OCI-LY1 (cell line): ENCODE results near the gene DRC7.

Experiments used
- H2AFZ ChIP-seq: fragments of 200-600 bp; sonication (generic), shearing (Covaris generic); 2 replicates; pipeline ENCODE4 v1.6.0; 2014; ENCODE audit warnings: antibody characterized with exemption, mild to moderate bottlenecking, low read length
- H3F3A ChIP-seq: fragments of 200-600 bp; sonication (generic), shearing (Covaris generic); 2 replicates; pipeline ENCODE4 v1.6.0; 2014; ENCODE audit warnings: mild to moderate bottlenecking, antibody characterized with exemption, low read length, moderate library complexity; ENCODE audit not compliant: insufficient read depth
- H3K27ac ChIP-seq: fragments of 200-600 bp; sonication (generic); 2 replicates; pipeline ENCODE4 v1.5.1; 2014; ENCODE audit warnings: low read length, mixed run types, mild to moderate bottlenecking, low read depth; ENCODE audit not compliant: poor library complexity, severe bottlenecking
- H3K27me3 ChIP-seq: fragments of 200-600 bp; sonication (generic); 2 replicates; pipeline ENCODE4 v1.6.0; 2014; ENCODE audit warnings: antibody characterized with exemption, mild to moderate bottlenecking, low read length, moderate library complexity; ENCODE audit not compliant: insufficient read depth
- H3K36me3 ChIP-seq: fragments of 200-600 bp; sonication (generic); 2 replicates; pipeline ENCODE4 v1.6.1; 2014; ENCODE audit warnings: mild to moderate bottlenecking, antibody characterized with exemption, low read length, moderate library complexity, mixed read lengths; ENCODE audit not compliant: insufficient read depth
- H3K4me1 ChIP-seq: fragments of 200-600 bp; sonication (generic); 2 replicates; pipeline ENCODE4 v1.5.1; 2014; ENCODE audit warnings: mild to moderate bottlenecking, low read length, moderate library complexity; ENCODE audit not compliant: insufficient read depth, severe bottlenecking
- H3K4me2 ChIP-seq: fragments of 200-600 bp; sonication (generic), shearing (Covaris generic); 2 replicates; pipeline ENCODE4 v1.6.1; 2014; ENCODE audit warnings: low read length
- H3K4me3 ChIP-seq: fragments of 200-600 bp; sonication (generic); 2 replicates; pipeline ENCODE4 v1.5.1; 2014; ENCODE audit warnings: low read length, low read depth, mild to moderate bottlenecking, mixed read lengths; ENCODE audit not compliant: poor library complexity, severe bottlenecking
- H3K79me2 ChIP-seq: fragments of 200-600 bp; shearing (Covaris generic); 2 replicates; pipeline ENCODE4 v1.6.1; 2016; ENCODE audit warnings: mixed run types, low read length, mixed read lengths; ENCODE audit not compliant: insufficient read depth
- H3K9ac ChIP-seq: fragments of 200-600 bp; sonication (generic), shearing (Covaris generic); 2 replicates; pipeline ENCODE4 v1.6.1; 2014; ENCODE audit warnings: mild to moderate bottlenecking, low read length, mixed read lengths
- H3K9me2 ChIP-seq: fragments of 200-600 bp; sonication (generic), shearing (Covaris generic); 2 replicates; pipeline ENCODE4 v1.6.1; 2014; ENCODE audit warnings: low read depth, mild to moderate bottlenecking, low read length, mixed read lengths
- H3K9me3 ChIP-seq: fragments of 200-600 bp; shearing (Covaris generic); 2 replicates; pipeline ENCODE4 v1.6.1; 2014; ENCODE audit warnings: low read length, mixed read lengths
- H4K20me1 ChIP-seq: fragments of 200-600 bp; sonication (generic), shearing (Covaris generic); 2 replicates; pipeline ENCODE4 v1.6.0; 2016; ENCODE audit warnings: mild to moderate bottlenecking, low read length; ENCODE audit not compliant: insufficient read depth
- EZH2 ChIP-seq: fragments of 200-600 bp; sonication (generic), shearing (Covaris generic); IDR thresholded peaks from 2 replicates; pipeline ENCODE4 v1.8.0; 2017; ENCODE audit warnings: borderline replicate concordance, mixed run types, mild to moderate bottlenecking, antibody characterized with exemption, low read length, moderate library complexity, mixed read lengths
- TF ChIP-seq, protein P1 (sequence below): fragments of 200-600 bp; sonication (generic), shearing (Covaris generic); IDR thresholded peaks from 2 replicates; pipeline ENCODE4 v1.5.1; 2017; ENCODE audit warnings: mild to moderate bottlenecking, antibody characterized with exemption, low read length, moderate library complexity, mixed read lengths

The DRC7 gene

DNA sequence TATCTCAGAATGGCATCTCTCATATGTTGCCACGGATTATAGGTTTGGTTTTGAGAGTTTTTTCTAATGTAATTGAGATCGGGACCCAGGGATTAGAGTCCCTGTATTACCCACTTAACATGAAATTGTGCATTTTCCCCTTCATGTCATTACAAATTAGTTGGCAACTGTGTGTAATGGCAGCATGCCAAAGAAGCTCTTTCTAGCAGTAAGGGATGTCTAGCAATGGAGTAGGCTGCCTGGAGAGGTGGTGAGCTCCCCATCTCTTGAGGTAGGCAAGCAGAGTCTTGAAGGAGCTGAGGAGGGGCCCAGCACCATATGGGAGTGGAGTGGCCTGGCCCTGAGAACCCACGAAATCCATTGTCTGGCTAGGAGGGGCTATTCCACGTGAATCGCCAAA lies 30.9 kb downstream of the DRC7 start:
- no peaks in the 10 kb centered on the region for H4K20me1 ChIP-seq
- H3K27me3 ChIP-seq = 0 out of 2 replicates have a peak, but pooled peaks cover 3% of the 10 kb centered on the region
- H3K9me2 ChIP-seq = no peaks in the 10 kb centered on the region
- no peaks in the 10 kb centered on the region for H3F3A ChIP-seq
- H3K79me2 ChIP-seq = no peaks in the 10 kb centered on the region
- no peaks in the 10 kb centered on the region for H3K4me1 ChIP-seq
- no peaks in the 10 kb centered on the region for H3K36me3 ChIP-seq
- H3K27ac ChIP-seq = no peak overlapping the region
- no peak overlapping the region for H3K4me3 ChIP-seq
- no peak for TF ChIP-seq EZH2
- TF ChIP-seq, protein P1, sequence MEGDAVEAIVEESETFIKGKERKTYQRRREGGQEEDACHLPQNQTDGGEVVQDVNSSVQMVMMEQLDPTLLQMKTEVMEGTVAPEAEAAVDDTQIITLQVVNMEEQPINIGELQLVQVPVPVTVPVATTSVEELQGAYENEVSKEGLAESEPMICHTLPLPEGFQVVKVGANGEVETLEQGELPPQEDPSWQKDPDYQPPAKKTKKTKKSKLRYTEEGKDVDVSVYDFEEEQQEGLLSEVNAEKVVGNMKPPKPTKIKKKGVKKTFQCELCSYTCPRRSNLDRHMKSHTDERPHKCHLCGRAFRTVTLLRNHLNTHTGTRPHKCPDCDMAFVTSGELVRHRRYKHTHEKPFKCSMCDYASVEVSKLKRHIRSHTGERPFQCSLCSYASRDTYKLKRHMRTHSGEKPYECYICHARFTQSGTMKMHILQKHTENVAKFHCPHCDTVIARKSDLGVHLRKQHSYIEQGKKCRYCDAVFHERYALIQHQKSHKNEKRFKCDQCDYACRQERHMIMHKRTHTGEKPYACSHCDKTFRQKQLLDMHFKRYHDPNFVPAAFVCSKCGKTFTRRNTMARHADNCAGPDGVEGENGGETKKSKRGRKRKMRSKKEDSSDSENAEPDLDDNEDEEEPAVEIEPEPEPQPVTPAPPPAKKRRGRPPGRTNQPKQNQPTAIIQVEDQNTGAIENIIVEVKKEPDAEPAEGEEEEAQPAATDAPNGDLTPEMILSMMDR = no peak
- no peak overlapping the region for H3K9ac ChIP-seq
- no peak overlapping the region for H2AFZ ChIP-seq
- H3K9me3 ChIP-seq = no peaks in the 10 kb centered on the region
- no peak overlapping the region for H3K4me2 ChIP-seq

DNA sequence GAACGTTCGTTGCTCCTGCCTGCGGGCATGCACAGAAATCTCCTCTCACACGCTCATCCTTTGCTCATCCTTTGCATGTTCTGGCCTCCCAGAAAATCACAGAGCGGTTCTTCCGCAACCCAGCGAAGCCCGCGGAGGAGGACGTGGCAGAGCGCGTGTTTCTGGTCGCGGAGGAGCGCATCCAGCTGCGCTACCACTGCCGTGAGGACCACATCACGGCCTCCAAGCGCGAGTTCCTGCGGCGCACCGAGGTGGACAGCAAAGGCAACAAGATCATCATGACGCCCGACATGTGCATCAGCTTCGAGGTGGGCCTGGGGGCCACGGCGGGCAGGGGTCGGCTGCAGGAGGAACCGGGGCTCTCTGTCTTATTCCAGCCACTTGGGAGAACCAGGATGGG lies 31.4 kb downstream of the DRC7 start:
- Histone ChIP-seq H3K9me3 (no peaks in the 10 kb centered on the region), H3K36me3 (no peaks in the 10 kb centered on the region), H3K79me2 (no peaks in the 10 kb centered on the region), H3K27me3 (0 out of 2 replicates have a peak, but pooled peaks cover 3% of the 10 kb centered on the region), H4K20me1 (no peaks in the 10 kb centered on the region), H3K9ac (no peak overlapping the region), H3K4me3 (no peak overlapping the region), H3K4me1 (no peaks in the 10 kb centered on the region), H3K4me2 (no peak overlapping the region), H2AFZ (no peak overlapping the region), H3K27ac (no peak overlapping the region), H3F3A (no peaks in the 10 kb centered on the region), H3K9me2 (no peaks in the 10 kb centered on the region)
- TF ChIP-seq EZH2 = no peak

DNA sequence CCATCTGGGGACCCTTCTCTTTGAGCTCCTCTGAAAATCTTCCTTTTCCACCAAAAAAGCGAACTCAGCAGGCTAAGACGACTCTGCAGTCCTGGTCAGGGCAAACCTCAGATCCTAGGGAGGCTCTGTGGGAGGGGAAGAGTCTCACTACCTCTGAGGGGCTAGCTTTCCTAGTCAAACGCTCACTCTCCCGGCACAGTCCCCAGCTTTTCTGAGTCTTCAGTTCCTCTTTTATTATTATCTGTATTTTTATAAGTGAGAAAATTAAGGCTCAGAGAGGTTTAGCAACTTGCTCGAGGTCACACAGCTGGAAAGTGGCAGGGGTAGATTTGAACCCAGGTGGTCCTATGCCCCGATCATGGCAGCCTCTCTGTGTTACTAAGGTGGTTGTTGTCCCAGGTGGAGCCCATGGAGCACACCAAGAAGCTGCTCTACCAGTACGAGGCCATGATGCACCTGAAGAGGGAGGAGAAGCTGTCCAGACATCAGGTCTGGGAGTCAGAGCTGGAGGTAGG lies 31.9 kb downstream of the DRC7 start:
- no peaks in the 10 kb centered on the region for H3K36me3 ChIP-seq
- no peak overlapping the region for H3K4me2 ChIP-seq
- no peaks in the 10 kb centered on the region for H4K20me1 ChIP-seq
- H3K9me2 ChIP-seq = no peaks in the 10 kb centered on the region
- no peak overlapping the region for H3K4me3 ChIP-seq
- no peaks in the 10 kb centered on the region for H3K4me1 ChIP-seq
- no peaks in the 10 kb centered on the region for H3K79me2 ChIP-seq
- H3F3A ChIP-seq = no peaks in the 10 kb centered on the region
- no peak overlapping the region for H3K9ac ChIP-seq
- no peak overlapping the region for H3K27ac ChIP-seq
- H3K27me3 ChIP-seq = 0 out of 2 replicates have a peak, but pooled peaks cover 3% of the 10 kb centered on the region
- H2AFZ ChIP-seq = no peak overlapping the region
- no peaks in the 10 kb centered on the region for H3K9me3 ChIP-seq
- TF ChIP-seq EZH2 = no peak
- TF ChIP-seq, protein P1 = no peak

DNA sequence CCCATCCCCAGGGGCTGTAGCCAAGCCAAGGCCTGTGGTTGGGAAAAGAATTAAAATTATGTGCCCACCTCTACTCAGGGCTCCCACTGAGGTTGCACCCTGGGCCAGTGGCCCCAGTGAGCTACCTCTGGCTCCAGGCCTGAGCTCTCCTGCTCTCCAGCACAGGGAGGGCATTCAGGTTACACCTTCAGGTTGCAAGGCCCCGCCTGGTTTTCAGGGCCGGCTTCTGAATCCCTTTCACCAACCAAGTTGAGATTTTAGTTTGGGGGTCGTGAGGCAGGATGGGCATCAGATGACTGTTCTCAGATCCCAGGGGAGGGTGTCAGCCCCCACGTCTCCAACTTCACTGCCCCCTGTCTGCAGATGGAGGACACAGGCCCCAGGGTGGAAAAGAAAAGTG lies 33.0 kb downstream of the DRC7 start:
- H3K9me2 ChIP-seq = no peaks in the 10 kb centered on the region
- no peaks in the 10 kb centered on the region for H3K4me1 ChIP-seq
- H3K9ac ChIP-seq = no peak overlapping the region
- H2AFZ ChIP-seq = no peak overlapping the region
- no peaks in the 10 kb centered on the region for H4K20me1 ChIP-seq
- peaks cover 4% of the 10 kb centered on the region; the same call in 1 of the 2 replicates for H3K9me3 ChIP-seq
- H3K27ac ChIP-seq = no peak overlapping the region
- H3K36me3 ChIP-seq = no peaks in the 10 kb centered on the region
- no peaks in the 10 kb centered on the region for H3F3A ChIP-seq
- H3K27me3 ChIP-seq = 0 out of 2 replicates have a peak, but pooled peaks cover 3% of the 10 kb centered on the region
- H3K4me2 ChIP-seq = no peak overlapping the region
- TF ChIP-seq, protein P1 = no peak
- TF ChIP-seq EZH2 = no peak
- H3K4me3 ChIP-seq = no peak overlapping the region
- H3K79me2 ChIP-seq = no peaks in the 10 kb centered on the region
